Measurements from ENCODE around the gene OR56A5.
"Not testable (repeated sequence)": the region's sequence is repeated elsewhere in the genome, so short reads cannot be mapped to it uniquely, and the experiment has no call there.

The OR56A5 gene, protein sequence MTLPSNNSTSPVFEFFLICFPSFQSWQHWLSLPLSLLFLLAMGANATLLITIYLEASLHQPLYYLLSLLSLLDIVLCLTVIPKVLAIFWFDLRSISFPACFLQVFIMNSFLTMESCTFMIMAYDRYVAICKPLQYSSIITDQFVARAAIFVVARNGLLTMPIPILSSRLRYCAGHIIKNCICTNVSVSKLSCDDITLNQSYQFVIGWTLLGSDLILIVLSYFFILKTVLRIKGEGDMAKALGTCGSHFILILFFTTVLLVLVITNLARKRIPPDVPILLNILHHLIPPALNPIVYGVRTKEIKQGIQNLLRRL

DNA sequence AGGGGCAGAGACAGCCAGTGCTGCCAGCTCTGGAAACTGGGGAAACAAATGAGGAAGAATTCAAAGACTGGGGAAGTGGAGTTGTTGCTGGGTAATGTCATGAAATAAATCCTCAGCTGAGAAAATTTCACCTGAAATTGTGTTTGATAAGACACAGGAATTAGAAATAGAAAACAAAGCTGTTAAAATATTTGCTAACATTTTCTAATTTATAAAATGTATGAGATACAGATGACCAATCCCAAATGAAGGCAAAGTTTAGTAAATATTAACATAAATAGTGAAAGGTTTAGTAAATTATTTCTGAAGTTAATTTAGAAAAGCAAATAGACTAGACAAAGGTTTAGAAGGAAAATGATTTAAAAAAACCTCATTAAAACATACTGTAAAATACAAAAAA, at the start of gene OR56A5:
Gene OR56A5, minus strand, starts transcription at position 101 of the 400 bp plus-strand sequence. Its CDS starts 0 bp downstream, at position 101.
- DNase-seq = no peak

DNA sequence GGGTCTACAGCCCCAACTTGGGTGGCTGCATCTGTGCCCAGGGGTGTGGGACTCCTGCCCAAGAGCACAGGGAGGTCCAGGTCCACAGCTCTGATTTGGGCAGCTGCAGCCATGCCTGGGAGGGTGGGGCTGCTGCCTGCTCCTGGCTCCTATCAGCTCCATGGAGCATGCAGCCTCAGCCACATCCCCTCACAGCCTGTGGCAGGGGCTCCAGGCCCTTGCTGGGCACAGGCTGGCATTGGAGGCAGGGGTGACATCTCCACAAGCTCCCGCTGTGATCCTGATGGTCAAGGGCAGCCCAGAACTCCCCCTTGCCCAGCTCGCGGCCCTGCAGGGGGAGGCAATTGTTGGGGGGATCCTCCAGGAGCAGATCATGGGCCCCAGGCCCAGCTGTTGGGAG, 44.7 kb upstream of the OR56A5 start:
- DNase-seq = no peak

DNA sequence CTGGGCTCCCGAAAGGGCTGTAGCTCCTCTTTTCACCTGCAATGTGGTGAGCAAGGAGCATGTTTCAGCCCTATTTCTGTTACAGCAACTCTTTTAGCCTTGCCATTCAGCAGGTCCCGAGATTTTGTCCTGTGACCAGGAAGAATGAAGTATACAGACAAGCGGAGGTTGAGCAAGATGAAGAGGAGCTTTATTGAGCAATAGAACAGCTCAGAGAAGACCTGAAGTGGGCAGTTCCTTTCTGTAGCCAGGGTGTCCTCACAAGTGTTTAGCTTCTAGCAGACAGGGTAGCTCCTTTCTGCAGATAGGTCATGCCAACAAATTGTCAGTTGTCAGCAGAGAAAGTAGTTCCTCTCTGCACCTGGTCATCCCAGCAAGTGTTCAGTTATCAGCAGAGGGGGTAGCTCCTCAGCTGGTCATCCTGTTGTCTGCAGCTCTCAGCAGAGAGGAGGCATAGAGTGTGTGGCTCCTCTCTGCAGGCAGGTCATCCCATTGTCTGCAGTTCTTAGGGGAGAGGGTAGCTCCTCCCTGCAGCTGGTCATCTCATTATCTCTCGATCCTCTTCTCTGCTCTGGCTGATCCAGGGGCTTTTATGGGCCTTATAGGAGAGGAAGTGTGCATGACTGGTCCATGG, 43.9 kb upstream of the OR56A5 start:
- no peak for DNase-seq

DNA sequence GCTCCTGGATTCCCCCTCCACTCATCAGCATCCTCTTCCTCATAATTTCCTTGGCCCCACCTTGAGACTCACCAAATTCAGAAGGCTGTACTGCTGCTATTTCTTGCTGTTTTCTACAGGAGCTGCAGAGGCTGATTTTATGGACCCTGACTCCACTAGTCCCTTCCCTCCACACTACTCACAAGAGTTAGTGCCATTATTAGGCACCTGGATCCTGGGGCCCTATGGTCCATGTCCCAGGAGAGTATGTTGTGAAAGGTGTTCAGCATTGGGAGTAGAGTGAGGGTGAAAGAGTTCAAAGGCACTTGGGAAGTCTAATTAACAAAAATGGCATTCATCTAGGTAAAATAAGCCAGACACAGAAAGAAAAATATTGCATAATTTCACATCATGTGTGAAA, 38.6 kb upstream of the OR56A5 start, which contains the start of gene OR56A4:
Gene OR56A4, minus strand, starts transcription at position 101 of the 400 bp plus-strand sequence. CDS start 3,954 bp downstream, outside the sequence.
- no peak for DNase-seq

- DNase-seq = no peak
Observed at GRCh38 chr11:6006395-6006794, 38.1 kb upstream of the OR56A5 start.

DNA sequence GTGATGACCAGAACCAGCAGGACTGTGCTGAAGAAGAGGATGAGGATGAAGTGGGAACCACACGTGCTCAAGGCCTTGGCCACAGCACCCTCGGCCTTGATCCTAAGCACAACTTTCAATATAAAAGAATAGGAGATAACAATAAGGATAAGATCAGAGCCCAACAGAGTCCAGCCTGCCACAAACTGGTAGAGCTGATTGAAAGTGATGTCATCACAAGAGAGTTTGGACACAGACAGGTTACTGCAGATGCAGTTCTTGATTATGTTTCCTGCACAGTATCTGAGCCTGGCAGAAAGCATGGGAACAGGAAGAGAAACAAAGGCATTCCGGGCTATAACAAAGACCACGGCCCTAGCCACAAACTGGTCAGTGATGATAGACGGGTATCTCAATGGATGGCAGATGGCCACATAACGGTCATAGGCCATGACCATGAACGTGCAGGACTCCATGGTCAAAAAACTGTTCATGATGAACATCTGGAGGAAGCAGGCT, 34.0 kb upstream of the OR56A5 start:
- DNase-seq = no peak

DNA sequence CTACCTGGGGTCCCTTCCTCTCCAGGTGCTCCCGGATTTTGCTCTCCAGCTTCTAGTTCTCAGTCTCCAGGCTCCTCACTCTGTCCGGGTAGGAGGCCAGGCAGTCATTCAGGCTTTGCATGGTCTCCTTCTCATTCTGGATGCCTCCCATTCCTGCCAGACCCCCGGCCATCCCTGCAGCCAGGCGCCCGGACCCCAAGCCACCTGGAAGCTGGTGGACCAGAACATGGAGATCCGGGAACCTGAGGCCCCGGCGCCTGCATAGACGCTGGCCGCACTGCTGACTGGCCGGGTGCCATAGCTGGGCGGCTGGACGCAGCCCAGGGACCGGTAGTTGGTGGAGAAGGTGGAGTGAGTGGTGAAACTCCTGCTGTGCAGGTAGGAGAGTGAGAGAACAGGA, 26.5 kb upstream of the OR56A5 start:
- DNase-seq = no peak

GRCh38 chr11:5992604-5993251, 24.4 kb upstream of the OR56A5 start:
- DNase-seq = peak in 1 of 2 donors; percentile 3

DNA sequence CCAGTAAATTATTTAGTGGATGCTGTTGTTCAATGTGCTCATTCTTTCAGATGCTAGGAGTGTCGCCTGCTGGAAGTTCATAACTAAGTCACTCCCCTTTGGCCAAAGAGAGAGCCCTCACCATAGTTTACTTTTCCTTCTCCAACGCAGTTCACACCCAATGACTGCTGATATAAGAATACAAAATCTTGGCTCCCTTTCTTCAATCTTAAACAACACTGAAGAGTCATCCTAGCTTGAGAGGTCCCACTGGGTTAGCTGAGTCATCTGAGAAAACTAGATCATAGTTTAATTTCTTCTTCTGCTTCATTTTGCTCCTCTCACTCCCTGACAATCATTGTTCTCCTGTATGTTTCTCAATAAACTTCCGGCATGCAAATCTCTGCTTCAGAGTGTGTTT, 23.9 kb upstream of the OR56A5 start:
- DNase-seq = no peak

DNA sequence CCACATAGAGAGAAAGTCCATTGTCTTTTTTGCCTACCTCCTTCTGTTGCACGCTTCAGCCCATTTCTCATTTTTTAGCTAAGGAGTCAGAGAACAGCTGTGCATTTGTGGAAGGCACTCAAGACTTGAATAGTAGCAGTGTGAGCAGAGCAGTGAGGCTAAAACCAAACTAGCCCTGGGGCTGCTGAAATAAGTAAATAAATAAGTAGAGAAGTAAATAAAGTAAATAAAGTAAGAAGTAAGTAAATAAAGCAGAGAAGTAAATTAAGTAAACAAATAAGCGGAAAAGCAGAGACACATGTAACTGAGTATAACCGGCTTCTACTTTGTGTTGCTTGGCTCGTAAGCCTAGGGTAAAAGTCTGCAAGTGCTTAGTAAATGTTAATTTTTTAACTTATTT, 20.9 kb upstream of the OR56A5 start:
- no peak for DNase-seq

DNA sequence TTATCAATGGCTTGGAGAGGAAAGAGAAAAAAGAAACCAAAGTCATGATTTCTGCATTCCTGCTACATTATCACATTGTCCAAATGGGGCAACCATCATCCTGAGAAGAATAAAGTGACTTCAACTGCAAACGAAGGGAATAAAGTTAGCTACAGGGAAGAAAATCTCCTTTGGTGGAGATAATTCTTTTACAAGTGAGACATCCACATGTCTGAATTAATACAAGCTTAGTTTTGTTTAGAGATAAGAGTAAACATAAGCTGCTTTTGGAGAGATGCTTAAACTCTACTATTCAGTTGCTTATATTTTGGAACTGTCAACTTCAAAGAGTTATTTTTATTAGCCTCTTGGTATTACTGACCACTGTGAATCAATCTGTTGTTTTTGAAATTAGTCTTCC, 18.6 kb upstream of the OR56A5 start, which contains the start of gene OR52L1:
Gene OR52L1, minus strand, starts transcription at position 101 of the 400 bp plus-strand sequence. Its CDS starts 55 bp downstream, at position 46.
- DNase-seq = no peak

GRCh38 chr11:5983443-5983842, 15.1 kb upstream of the OR56A5 start:
- DNase-seq = no peak

DNA sequence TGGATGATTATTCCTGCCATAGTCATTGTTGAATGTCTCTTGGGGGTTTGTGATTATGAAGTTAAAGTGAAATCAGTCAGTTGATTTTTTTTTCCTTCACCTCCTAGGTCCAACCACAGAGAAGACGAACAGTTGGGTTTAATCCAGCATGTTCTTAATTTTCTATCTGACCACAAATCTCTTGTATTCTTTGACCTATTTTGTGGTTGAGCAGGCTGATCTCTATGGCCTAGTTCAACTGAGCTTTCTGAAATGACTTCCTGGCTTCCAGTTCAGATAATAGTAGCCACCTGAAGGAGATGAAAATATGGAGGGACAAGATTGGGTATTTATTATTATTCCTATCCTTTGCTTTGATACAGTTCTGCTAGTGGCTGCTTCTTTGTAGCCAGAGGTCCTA, 5.2 kb upstream of the OR56A5 start:
- DNase-seq = peak in 1 of 2 donors; percentile 4

GRCh38 chr11:5967708-5968107, 586 bp downstream of the OR56A5 start:
- DNase-seq = no peak

GRCh38 chr11:5966958-5967357, 1.3 kb downstream of the OR56A5 start:
- no peak for DNase-seq

DNA sequence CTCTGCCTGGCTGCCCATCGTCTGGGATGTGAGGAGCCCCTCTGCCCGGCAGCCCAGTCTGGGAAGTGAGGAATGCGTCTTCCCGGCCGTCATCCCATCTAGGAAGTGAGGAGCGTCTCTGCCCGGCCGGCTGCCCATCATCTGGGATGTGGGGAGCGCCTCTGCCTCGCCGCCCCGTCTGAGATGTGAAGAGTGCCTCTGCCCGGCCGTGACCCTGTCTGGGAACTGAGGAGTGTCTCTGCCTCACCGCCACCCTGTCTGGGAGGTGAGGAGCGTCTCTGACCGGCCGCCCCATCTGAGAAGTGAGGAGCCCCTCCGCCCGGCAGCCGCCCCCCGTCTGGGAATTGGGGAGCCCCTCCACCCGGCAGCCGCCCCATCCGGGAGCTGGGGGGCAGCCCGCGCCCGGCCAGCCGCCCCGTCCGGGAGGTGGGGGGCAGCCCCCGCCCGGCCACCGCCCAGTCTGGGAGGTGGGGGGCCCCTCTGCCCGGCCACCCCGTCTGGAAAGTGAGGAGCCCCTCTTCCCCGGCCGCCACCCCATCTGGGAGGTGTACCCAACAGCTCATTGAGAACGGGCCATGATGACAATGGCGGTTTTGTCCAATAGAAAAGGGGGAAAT, 7.5 kb downstream of the OR56A5 start:
- not testable (repeated sequence) for DNase-seq

- DNase-seq = no peak
Observed at GRCh38 chr11:5955586-5955985, 12.7 kb downstream of the OR56A5 start.

GRCh38 chr11:5941951-5942350, 26.3 kb downstream of the OR56A5 start, which contains the start of gene OR56A3:
OR56A3 (plus strand) TSS chr11:5942251; CDS start chr11:5947347, 5,096 bp downstream.
- DNase-seq = no peak

- no peak for DNase-seq
Observed at GRCh38 chr11:5940748-5941147, 27.5 kb downstream of the OR56A5 start.

DNA sequence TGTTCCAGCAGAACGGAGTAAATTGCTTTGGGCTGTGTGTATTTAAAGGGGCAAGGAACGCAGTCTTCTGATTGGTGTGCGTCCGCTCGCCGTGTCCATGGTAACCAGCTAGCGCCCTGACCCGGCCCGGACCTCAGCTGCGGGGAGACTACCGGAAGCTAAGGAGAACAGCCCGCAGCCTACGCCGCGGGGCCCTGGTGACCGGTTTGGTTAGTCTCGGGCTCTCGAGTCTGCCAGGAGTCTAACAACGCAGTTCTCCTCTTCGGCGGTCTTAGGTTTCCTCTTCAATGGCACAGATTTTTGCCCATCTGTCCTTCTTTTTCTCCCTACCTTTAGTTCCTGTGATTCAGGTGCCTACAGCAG, 29.7 kb downstream of the OR56A5 start:
- DNase-seq = no peak

GRCh38 chr11:5937868-5938602, 30.3 kb downstream of the OR56A5 start:
- DNase-seq = no peak

GRCh38 chr11:5933116-5933515, 35.2 kb downstream of the OR56A5 start:
- no peak for DNase-seq
